ENCODE data around the gene EEF1AKMT3. TPM values are rescaled to one million over a fixed set of nuclear protein-coding genes. Genes with fewer than 3 reads are reported as not detected.

Gene EEF1AKMT3
- total and polyA plus RNA-seq, 7 donors: 0.62 to 2.0 (median 1.3) TPM

- no peak for TF ChIP-seq CTCF (IDR thresholded peaks at IDR 0.05)
- intact Hi-C loops (cut with DNase I): no loop called here
- peak overlapping the region; percentile 93 for H3K4me3 ChIP-seq
- ATAC-seq (no peak), DNase-seq (no peak)
- H3K4me1 ChIP-seq: peaks cover 24% of the 10 kb centered on the region
- 71 to 80% (median 75%) methylated on average over 15 of the region's 15 CpGs for WGBS, 3 donors
- peak overlapping the region; percentile 96 for H3K27ac ChIP-seq
- peaks cover 20 to 51% of the 10 kb centered on the region in 2 donors for H3K36me3 ChIP-seq (ENCODE audit: insufficient read depth in 1 of 2, low read depth in 1 of 2)
- H3K9me3 ChIP-seq: no peaks in the 10 kb centered on the region
- peaks cover 0 to 1% (median 0%) of the 10 kb centered on the region in 3 donors for H3K27me3 ChIP-seq (ENCODE audit: insufficient read depth in 3 of 3, low read length in 2 of 3)
Measured at GRCh38 chr12:57750561-57751431, 21.6 kb upstream of the EEF1AKMT3 start.

GRCh38 chr12:57751432-57751787 lies 21.0 kb upstream of the EEF1AKMT3 start:
- Histone ChIP-seq H3K4me3 (peak overlapping the region; percentile 93), H3K4me1 (peaks cover 26% of the 10 kb centered on the region), H3K36me3 (ENCODE audit: insufficient read depth in 1 of 2, low read depth in 1 of 2) (peaks cover 20 to 45% of the 10 kb centered on the region in 2 donors), H3K27me3 (ENCODE audit: insufficient read depth in 3 of 3, low read length in 2 of 3) (peaks cover 0 to 4% (median 0%) of the 10 kb centered on the region in 3 donors), H3K27ac (peak overlapping the region; percentile 96), H3K9me3 (no peaks in the 10 kb centered on the region)
- intact Hi-C loops (cut with DNase I): no loop called here
- 6 to 12% (median 7%) methylated on average over 8 of the region's 8 CpGs for WGBS, 3 donors
- no peak for DNase-seq
- peak in 1 of 4 donors; percentile 0 for ATAC-seq
- no peak for TF ChIP-seq CTCF (IDR thresholded peaks at IDR 0.05)

GRCh38 chr12:57751788-57752667 lies 20.4 kb upstream of the EEF1AKMT3 start, which contains the start of gene CDK4:
Gene CDK4 (minus strand): TSS chr12:57752310. CDS start chr12:57751717, 593 bp downstream.
- ATAC-seq: peak; percentile 91 to 95 (median 93)
- H3K27me3 ChIP-seq (ENCODE audit: insufficient read depth in 3 of 3, low read length in 2 of 3): peaks cover 0 to 4% (median 0%) of the 10 kb centered on the region in 3 donors
- H3K9me3 ChIP-seq: no peaks in the 10 kb centered on the region
- peak within 1 kb of the TSS; percentile 93 for H3K4me3 ChIP-seq
- H3K27ac ChIP-seq: peak within 1 kb of the TSS; percentile 96
- peak; percentile 99 to 100 for DNase-seq
- intact Hi-C loops (cut with DNase I): no loop called here
- 0% methylated on average over 48 to 58 of the region's 58 CpGs for WGBS, 3 donors
- H3K36me3 ChIP-seq (ENCODE audit: insufficient read depth in 1 of 2, low read depth in 1 of 2): peaks cover 17 to 39% of the 10 kb centered on the region in 2 donors
- no peak for TF ChIP-seq CTCF (IDR thresholded peaks at IDR 0.05)
- peaks cover 26% of the 10 kb centered on the region for H3K4me1 ChIP-seq

GRCh38 chr12:57752668-57753000 lies 19.8 kb upstream of the EEF1AKMT3 start:
- peaks cover 26% of the 10 kb centered on the region for H3K4me1 ChIP-seq
- WGBS, 3 donors: 2 to 4% (median 2%) methylated on average over 5 of the region's 5 CpGs
- H3K27ac ChIP-seq: no peak overlapping the region
- no peaks in the 10 kb centered on the region for H3K9me3 ChIP-seq
- peak overlapping the region; percentile 93 for H3K4me3 ChIP-seq
- TF ChIP-seq CTCF (IDR thresholded peaks at IDR 0.05): no peak
- peaks cover 13 to 38% of the 10 kb centered on the region in 2 donors for H3K36me3 ChIP-seq (ENCODE audit: insufficient read depth in 1 of 2, low read depth in 1 of 2)
- intact Hi-C loops (cut with DNase I): no loop called here
- ATAC-seq (no peak), DNase-seq (no peak)
- H3K27me3 ChIP-seq (ENCODE audit: insufficient read depth in 3 of 3, low read length in 2 of 3): peaks cover 0 to 4% (median 0%) of the 10 kb centered on the region in 3 donors
